OCI-LY1 (cell line): Measurements from ENCODE around the gene PROK2.

Experiments
- EZH2 ChIP-seq: fragments of 200-600 bp; sonication (generic), shearing (Covaris generic); IDR thresholded peaks from 2 replicates; pipeline ENCODE4 v1.8.0; 2017; ENCODE audit warnings: borderline replicate concordance, mixed run types, mild to moderate bottlenecking, antibody characterized with exemption, low read length, moderate library complexity, mixed read lengths
- TF ChIP-seq, protein P1 (sequence below): fragments of 200-600 bp; sonication (generic), shearing (Covaris generic); IDR thresholded peaks from 2 replicates; pipeline ENCODE4 v1.5.1; 2017; ENCODE audit warnings: mild to moderate bottlenecking, antibody characterized with exemption, low read length, moderate library complexity, mixed read lengths

- TF ChIP-seq, protein P1, sequence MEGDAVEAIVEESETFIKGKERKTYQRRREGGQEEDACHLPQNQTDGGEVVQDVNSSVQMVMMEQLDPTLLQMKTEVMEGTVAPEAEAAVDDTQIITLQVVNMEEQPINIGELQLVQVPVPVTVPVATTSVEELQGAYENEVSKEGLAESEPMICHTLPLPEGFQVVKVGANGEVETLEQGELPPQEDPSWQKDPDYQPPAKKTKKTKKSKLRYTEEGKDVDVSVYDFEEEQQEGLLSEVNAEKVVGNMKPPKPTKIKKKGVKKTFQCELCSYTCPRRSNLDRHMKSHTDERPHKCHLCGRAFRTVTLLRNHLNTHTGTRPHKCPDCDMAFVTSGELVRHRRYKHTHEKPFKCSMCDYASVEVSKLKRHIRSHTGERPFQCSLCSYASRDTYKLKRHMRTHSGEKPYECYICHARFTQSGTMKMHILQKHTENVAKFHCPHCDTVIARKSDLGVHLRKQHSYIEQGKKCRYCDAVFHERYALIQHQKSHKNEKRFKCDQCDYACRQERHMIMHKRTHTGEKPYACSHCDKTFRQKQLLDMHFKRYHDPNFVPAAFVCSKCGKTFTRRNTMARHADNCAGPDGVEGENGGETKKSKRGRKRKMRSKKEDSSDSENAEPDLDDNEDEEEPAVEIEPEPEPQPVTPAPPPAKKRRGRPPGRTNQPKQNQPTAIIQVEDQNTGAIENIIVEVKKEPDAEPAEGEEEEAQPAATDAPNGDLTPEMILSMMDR, result no peak
- TF ChIP-seq EZH2, result no peak
These were observed 24.8 kb downstream of the PROK2 start for GRCh38 chr3:71760140-71760539.
